Ishikawa (cell line): ENCODE data around the gene MPND.

Experiments used
- CEBPB ChIP-seq: IDR thresholded peaks from 2 replicates; pipeline ENCODE4 v1.6.1; 2012
- CREB1 ChIP-seq: IDR thresholded peaks from 2 replicates; pipeline ENCODE4 v1.6.1; 2012; ENCODE audit warnings: low read depth
- EGR1 ChIP-seq: IDR thresholded peaks from 2 replicates; pipeline ENCODE4 v1.6.1; 2012
- EP300 ChIP-seq: IDR thresholded peaks from 2 replicates; pipeline ENCODE4 v1.6.1; 2012; ENCODE audit warnings: borderline replicate concordance
- FOXM1 ChIP-seq: IDR thresholded peaks from 2 replicates; pipeline ENCODE4 v1.6.1; 2012; ENCODE audit warnings: low read depth, borderline replicate concordance
- MAX ChIP-seq: IDR thresholded peaks from 2 replicates; pipeline ENCODE4 v1.6.1; 2012
- NFIC ChIP-seq: IDR thresholded peaks from 2 replicates; pipeline ENCODE4 v1.6.1; 2012
- RAD21 ChIP-seq: IDR thresholded peaks from 2 replicates; pipeline ENCODE4 v1.6.1; 2012; ENCODE audit warnings: low read depth
- REST ChIP-seq: IDR thresholded peaks from 2 replicates; pipeline ENCODE4 v1.6.1; 2012; ENCODE audit warnings: low read depth, mild to moderate bottlenecking
- TAF1 ChIP-seq: IDR thresholded peaks from 2 replicates; pipeline ENCODE4 v1.6.1; 2012; ENCODE audit warnings: low read depth, mild to moderate bottlenecking
- TCF12 ChIP-seq: IDR thresholded peaks from 2 replicates; pipeline ENCODE4 v1.6.1; 2012; ENCODE audit warnings: low read depth
- USF1 ChIP-seq: IDR thresholded peaks from 2 replicates; pipeline ENCODE4 v1.6.1; 2012
- YY1 ChIP-seq: IDR thresholded peaks from 2 replicates; pipeline ENCODE4 v1.6.1; 2012; ENCODE audit warnings: low read depth
- ZBTB7A ChIP-seq: IDR thresholded peaks from 2 replicates; pipeline ENCODE4 v1.6.1; 2012; ENCODE audit warnings: low read depth

The MPND gene

GRCh38 chr19:4338441-4339355 lies 4.7 kb upstream of the MPND start, which contains the start of gene STAP2:
STAP2 (minus strand) TSS chr19:4338827; CDS start chr19:4338753, 74 bp downstream.
- 0 out of 2 replicates have a peak, but pooled peaks have one; percentile 9 for TF ChIP-seq YY1
- TF ChIP-seq ZBTB7A = peak; percentile 72; the same call in 1 of the 2 replicates
- no peak for TF ChIP-seq RAD21

GRCh38 chr19:4342314-4342614 lies 1.1 kb upstream of the MPND start:
- TF ChIP-seq EGR1 (0 out of 2 replicates have a peak, but pooled peaks have one; percentile 48), CREB1 (no peak)

GRCh38 chr19:4342615-4343369 lies 570 bp upstream of the MPND start:
- TF ChIP-seq YY1 = 0 out of 2 replicates have a peak, but pooled peaks have one; percentile 4
- TF ChIP-seq REST = no peak
- peak; percentile 47 for TF ChIP-seq TAF1
- TF ChIP-seq NFIC = no peak
- no peak; the same call in 1 of the 2 replicates for TF ChIP-seq RAD21
- no peak for TF ChIP-seq ZBTB7A

GRCh38 chr19:4345342-4346019 lies 2.1 kb downstream of the MPND start:
- TF ChIP-seq EP300 = no peak
- TF ChIP-seq RAD21 = no peak
- TF ChIP-seq CREB1 = no peak

- no peak for TF ChIP-seq TAF1
- no peak for TF ChIP-seq ZBTB7A
- TF ChIP-seq CEBPB = no peak
- no peak for TF ChIP-seq CREB1
- no peak for TF ChIP-seq USF1
Observed at GRCh38 chr19:4346020-4346383, 2.6 kb downstream of the MPND start.

GRCh38 chr19:4347521-4347920 lies 4.2 kb downstream of the MPND start:
- TF ChIP-seq RAD21 = no peak
- TF ChIP-seq USF1 = no peak
- no peak for TF ChIP-seq NFIC
- TF ChIP-seq EGR1 = no peak
- no peak for TF ChIP-seq CEBPB
- no peak for TF ChIP-seq REST

GRCh38 chr19:4350111-4350510 lies 6.7 kb downstream of the MPND start:
- TF ChIP-seq CREB1 (no peak), EP300 (no peak)

- TF ChIP-seq TAF1 = no peak
- TF ChIP-seq FOXM1 = no peak
- no peak for TF ChIP-seq EP300
- TF ChIP-seq RAD21 = no peak
- no peak for TF ChIP-seq MAX
- TF ChIP-seq ZBTB7A = no peak
- TF ChIP-seq REST = no peak
- no peak for TF ChIP-seq NFIC
- TF ChIP-seq CREB1 = no peak
- no peak for TF ChIP-seq TCF12
- TF ChIP-seq CEBPB = no peak
- no peak for TF ChIP-seq YY1
Observed at GRCh38 chr19:4350726-4351125, 7.4 kb downstream of the MPND start.
